ENCODE results near the gene ABHD1. TPM values are rescaled to one million over a fixed set of nuclear protein-coding genes. Genes with fewer than 3 reads are reported as not detected.

Gene ABHD1
- total RNA-seq, 4 donors from 2014 or later = 0.92 TPM; not detected in 3

DNA sequence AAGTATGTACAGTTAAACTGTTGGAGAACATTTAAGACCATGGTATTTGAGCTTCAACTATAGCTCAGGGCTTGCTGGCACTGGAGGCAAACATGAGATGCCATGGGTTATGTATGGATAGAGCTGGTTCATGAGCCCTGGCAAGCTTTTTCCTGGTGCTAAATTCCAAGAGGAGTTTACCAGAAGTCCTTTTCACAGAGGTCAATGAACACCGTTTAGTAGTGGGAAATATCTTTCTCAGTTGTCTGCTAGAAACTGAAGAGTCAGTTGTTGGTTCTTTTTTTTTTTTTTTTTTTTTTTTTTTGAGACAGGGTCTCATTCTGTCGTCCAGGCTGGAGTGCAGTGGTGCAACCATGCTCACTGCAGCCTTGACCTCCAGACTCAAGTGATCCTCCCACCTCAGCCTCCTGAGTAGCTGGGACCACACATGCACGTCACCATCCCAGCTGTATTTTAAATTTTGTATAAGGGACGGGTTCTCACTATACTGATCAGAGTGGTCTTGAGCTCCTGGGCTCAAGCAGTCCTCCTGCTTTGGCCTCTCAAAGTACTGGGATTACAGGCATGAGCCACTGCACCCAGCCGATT, 35.7 kb upstream of the ABHD1 start:
- intact Hi-C loops (cut with DNase I) = loop anchor here (5.0 kb wide), 2 partner anchors 56 to 126 kb away; partner anchors contain the start of gene TMEM214
- WGBS = 85% methylated on average over 5 of the region's 5 CpGs
- Histone ChIP-seq H3K36me3 (peaks cover 0 to 20% (median 6%) of the 10 kb centered on the region in 4 donors), H3K9me3 (no peaks in the 10 kb centered on the region), H3K27ac (replicated peaks in 1 of 4) (no peak overlapping the region), H3K4me3 (no peak overlapping the region), H3K27me3 (no peaks in the 10 kb centered on the region), H3K4me1 (peaks cover 16 to 53% (median 44%) of the 10 kb centered on the region in 4 donors)
- TF ChIP-seq, protein P1, sequence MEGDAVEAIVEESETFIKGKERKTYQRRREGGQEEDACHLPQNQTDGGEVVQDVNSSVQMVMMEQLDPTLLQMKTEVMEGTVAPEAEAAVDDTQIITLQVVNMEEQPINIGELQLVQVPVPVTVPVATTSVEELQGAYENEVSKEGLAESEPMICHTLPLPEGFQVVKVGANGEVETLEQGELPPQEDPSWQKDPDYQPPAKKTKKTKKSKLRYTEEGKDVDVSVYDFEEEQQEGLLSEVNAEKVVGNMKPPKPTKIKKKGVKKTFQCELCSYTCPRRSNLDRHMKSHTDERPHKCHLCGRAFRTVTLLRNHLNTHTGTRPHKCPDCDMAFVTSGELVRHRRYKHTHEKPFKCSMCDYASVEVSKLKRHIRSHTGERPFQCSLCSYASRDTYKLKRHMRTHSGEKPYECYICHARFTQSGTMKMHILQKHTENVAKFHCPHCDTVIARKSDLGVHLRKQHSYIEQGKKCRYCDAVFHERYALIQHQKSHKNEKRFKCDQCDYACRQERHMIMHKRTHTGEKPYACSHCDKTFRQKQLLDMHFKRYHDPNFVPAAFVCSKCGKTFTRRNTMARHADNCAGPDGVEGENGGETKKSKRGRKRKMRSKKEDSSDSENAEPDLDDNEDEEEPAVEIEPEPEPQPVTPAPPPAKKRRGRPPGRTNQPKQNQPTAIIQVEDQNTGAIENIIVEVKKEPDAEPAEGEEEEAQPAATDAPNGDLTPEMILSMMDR (IDR thresholded peaks at IDR 0.05) = no peak
- TF ChIP-seq POLR2A (IDR thresholded peaks at IDR 0.05; ENCODE audit: low read depth) (no peak), EP300 (IDR thresholded peaks at IDR 0.05) (no peak), POLR2AphosphoS5 (IDR thresholded peaks at IDR 0.05) (no peak)
- DNase-seq (ENCODE audit: extremely low spot score) = no peak

DNA sequence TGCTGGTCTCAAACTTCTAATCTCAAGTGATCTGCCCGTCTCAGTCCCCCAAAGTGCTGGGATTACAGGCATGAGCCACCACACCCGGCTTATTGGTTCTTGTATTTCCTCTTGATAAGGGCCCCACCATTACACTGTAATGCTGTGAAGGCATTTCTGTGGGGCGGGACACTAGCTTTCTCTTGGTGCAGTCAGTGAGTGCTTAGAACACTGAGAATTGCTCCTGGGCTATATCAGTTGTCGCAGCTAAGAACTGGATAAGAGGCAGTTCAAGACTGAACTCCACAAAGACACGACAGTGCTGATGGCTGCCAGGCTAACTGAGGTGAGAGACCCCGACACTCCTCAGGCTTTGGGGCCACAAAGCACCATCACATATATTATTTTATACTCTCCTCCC, 35.0 kb upstream of the ABHD1 start:
- Histone ChIP-seq H3K36me3 (peaks cover 0 to 13% (median 2%) of the 10 kb centered on the region in 4 donors), H3K4me1 (peaks cover 16 to 46% (median 37%) of the 10 kb centered on the region in 4 donors), H3K27ac (replicated peaks in 1 of 4) (no peak overlapping the region), H3K9me3 (no peaks in the 10 kb centered on the region), H3K27me3 (no peaks in the 10 kb centered on the region), H3K4me3 (no peak overlapping the region)
- WGBS = 90% methylated on average over 6 of the region's 6 CpGs
- no peak for DNase-seq (ENCODE audit: extremely low spot score)
- no peak for TF ChIP-seq EP300 (IDR thresholded peaks at IDR 0.05)
- TF ChIP-seq, protein P1 (IDR thresholded peaks at IDR 0.05) = no peak
- intact Hi-C loops (cut with DNase I) = loop anchor here (5.0 kb wide), 2 partner anchors 56 to 126 kb away; partner anchors contain the start of gene TMEM214

DNA sequence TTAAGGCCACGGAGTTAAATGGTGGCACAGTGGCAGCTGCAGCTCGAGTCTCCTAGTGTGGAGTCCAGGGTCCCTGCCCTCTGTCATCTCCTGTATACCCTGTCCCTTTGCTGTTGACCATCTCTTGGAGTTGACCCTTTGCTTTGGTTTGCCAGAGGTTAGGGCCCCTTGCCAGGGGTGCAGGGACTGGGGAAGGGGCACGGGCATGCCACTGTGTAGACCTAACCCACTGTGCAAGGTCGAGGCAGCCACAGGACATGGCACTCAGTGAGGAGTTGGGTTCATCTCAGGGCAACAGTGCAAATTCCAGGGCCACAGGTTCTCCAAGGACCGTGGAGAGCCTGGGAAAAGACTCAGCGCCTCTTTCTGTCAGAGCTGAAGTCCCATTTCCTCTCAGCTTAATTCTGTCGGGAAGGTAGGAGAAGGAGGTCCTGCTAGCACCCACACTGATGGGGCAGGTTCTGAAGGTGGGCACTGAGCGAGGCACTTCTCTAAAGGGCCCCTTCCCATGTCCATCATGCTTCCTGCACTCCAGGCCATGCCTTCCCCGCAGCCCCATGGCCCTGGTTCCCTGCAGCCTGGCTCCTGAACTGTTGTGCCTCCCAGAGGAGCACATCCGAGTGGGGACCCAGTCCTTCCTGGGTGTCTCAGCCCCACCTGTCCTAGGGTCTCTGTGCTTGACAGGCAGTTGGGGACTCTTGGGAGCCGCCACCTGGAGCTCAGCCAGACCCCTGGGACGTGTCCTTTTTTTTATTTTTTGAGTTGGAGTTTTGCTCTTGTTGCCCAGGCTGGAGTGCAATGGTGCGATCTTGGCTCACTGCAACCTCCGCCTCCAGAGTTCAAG, 34.3 kb upstream of the ABHD1 start:
- H3K36me3 ChIP-seq = peaks cover 0 to 9% (median 0%) of the 10 kb centered on the region in 4 donors
- intact Hi-C loops (cut with DNase I) = loop anchor here (5.0 kb wide), 2 partner anchors 57 to 127 kb away; partner anchors contain the start of gene TMEM214
- peaks cover 16 to 39% (median 30%) of the 10 kb centered on the region in 4 donors for H3K4me1 ChIP-seq
- 91% methylated on average over 12 of the region's 14 CpGs for WGBS
- H3K27me3 ChIP-seq = no peaks in the 10 kb centered on the region
- H3K9me3 ChIP-seq = no peaks in the 10 kb centered on the region
- TF ChIP-seq EP300 (IDR thresholded peaks at IDR 0.05) (no peak), POLR2AphosphoS5 (IDR thresholded peaks at IDR 0.05) (no peak), POLR2A (IDR thresholded peaks at IDR 0.05; ENCODE audit: low read depth) (no peak)
- TF ChIP-seq, protein P1 (IDR thresholded peaks at IDR 0.05) = no peak
- no peak overlapping the region for H3K4me3 ChIP-seq
- no peak for DNase-seq (ENCODE audit: extremely low spot score)
- H3K27ac ChIP-seq (replicated peaks in 1 of 4) = no peak overlapping the region

DNA sequence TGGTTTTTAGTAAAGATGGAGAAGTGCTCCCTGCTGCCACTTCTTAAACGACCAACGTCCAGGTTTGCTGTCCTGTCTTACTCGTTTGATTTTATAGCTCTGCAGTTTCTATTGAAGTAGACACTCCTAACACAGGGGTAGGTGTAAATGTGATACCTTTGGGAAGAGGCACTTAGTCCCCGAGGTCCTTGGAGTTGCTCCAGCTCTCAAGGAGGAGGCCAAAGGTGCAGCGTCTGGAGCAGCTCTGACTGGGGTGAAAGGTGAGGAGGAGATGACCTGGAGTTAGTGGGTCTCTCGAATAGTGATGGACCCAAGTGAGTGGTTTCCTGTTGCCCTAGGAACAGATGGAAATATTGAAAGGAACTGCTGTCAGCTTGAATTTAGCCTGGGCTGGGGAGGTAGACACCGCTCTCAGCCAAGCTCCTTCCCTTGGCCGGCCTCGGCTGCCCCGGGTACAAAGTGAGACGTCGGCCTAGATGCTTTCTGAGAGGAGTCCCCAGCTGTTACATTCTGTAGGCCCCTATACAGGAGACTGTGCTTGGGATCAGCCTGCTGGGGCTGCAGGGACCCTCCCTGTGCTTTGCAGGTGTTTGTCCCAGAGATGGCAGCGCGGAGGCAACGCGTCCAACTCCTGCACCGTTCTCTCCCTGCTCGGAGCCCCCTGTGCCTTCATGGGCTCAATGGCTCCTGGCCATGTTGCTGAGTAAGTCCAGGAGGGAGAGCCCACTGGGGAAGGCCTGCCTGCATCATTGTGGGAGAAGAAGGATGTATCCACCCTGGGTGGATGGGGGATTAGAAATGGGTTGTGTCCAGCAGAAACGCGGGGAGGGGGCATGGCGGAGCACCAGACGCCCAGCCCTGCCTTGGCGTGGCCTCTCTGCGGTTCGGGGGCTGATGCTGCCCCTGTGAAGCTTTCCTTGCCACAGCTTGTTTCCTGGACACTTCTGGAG, 31.6 kb upstream of the ABHD1 start:
- Histone ChIP-seq H3K4me1 (peaks cover 15 to 30% (median 19%) of the 10 kb centered on the region in 4 donors), H3K27ac (replicated peaks in 1 of 4) (no peak overlapping the region), H3K27me3 (no peaks in the 10 kb centered on the region), H3K4me3 (no peak overlapping the region), H3K36me3 (peaks cover 0 to 9% (median 2%) of the 10 kb centered on the region in 4 donors), H3K9me3 (no peaks in the 10 kb centered on the region)
- intact Hi-C loops (cut with DNase I) = no loop called here
- WGBS = 73% methylated on average over 17 of the region's 25 CpGs
- no peak for DNase-seq (ENCODE audit: extremely low spot score)
- TF ChIP-seq EP300 (IDR thresholded peaks at IDR 0.05) (no peak), POLR2A (IDR thresholded peaks at IDR 0.05; ENCODE audit: low read depth) (no peak), POLR2AphosphoS5 (IDR thresholded peaks at IDR 0.05) (no peak)
- TF ChIP-seq, protein P1 (IDR thresholded peaks at IDR 0.05) = no peak
